Hepatocyte (in vitro differentiated cells): ENCODE measurements around the gene LYSMD4. TPM values are rescaled to one million over a fixed set of nuclear protein-coding genes. Genes with fewer than 3 reads are reported as not detected.

Experiments
- DNase-seq: peaks from one replicate; pipeline ENCODE4 v3.0.0-alpha.2; 2016; ENCODE audit warnings: low spot score
- H2AFZ ChIP-seq: fragments of 200-600 bp; sonication (generic); 2 replicates; pipeline ENCODE4 v1.6.0; 2016; ENCODE audit warnings: antibody characterized with exemption, mild to moderate bottlenecking
- H3K27ac ChIP-seq: fragments of 200-600 bp; sonication (generic); 2 replicates; pipeline ENCODE4 v1.5.1; 2016; ENCODE audit warnings: mild to moderate bottlenecking
- H3K27me3 ChIP-seq: fragments of 200-600 bp; sonication (generic); 2 replicates; pipeline ENCODE4 v1.6.1; 2016
- H3K36me3 ChIP-seq: fragments of 200-600 bp; sonication (generic); replicated peaks from 2 replicates; pipeline ENCODE4 v1.5.1; 2016; ENCODE audit warnings: low read depth; ENCODE audit not compliant: insufficient read depth
- H3K4me1 ChIP-seq: fragments of 200-600 bp; sonication (generic); 2 replicates; pipeline ENCODE4 v1.5.1; 2016; ENCODE audit warnings: mild to moderate bottlenecking, moderate library complexity; ENCODE audit not compliant: insufficient read depth
- H3K4me2 ChIP-seq: fragments of 200-600 bp; sonication (generic); 2 replicates; pipeline ENCODE4 v1.6.0; 2016
- H3K4me3 ChIP-seq: fragments of 200-600 bp; sonication (generic); 2 replicates; pipeline ENCODE4 v1.5.1; 2016; ENCODE audit warnings: mild to moderate bottlenecking
- H3K79me2 ChIP-seq: fragments of 200-600 bp; sonication (generic); 2 replicates; pipeline ENCODE4 v1.6.0; 2017; ENCODE audit warnings: mild to moderate bottlenecking
- H3K9me2 ChIP-seq: fragments of 200-600 bp; sonication (generic); replicated peaks from 2 replicates; pipeline ENCODE4 v1.6.0; 2017; ENCODE audit warnings: mild to moderate bottlenecking; ENCODE audit not compliant: insufficient read depth
- H3K9me3 ChIP-seq: fragments of 200-600 bp; sonication (generic); 2 replicates; pipeline ENCODE4 v1.5.1; 2016; ENCODE audit warnings: low read depth, mild to moderate bottlenecking
- H4K20me1 ChIP-seq: fragments of 200-600 bp; sonication (generic); 2 replicates; pipeline ENCODE4 v1.6.0; 2016; ENCODE audit warnings: mild to moderate bottlenecking; ENCODE audit not compliant: insufficient read depth, poor library complexity, severe bottlenecking
- CTCF ChIP-seq: fragments of 200-600 bp; sonication (generic); IDR thresholded peaks from 2 replicates; pipeline ENCODE4 v1.5.1; 2016; ENCODE audit warnings: antibody characterized with exemption, mild to moderate bottlenecking; ENCODE audit not compliant: poor library complexity
- EZH2phosphoT487 ChIP-seq: fragments of 200-600 bp; sonication (generic); IDR thresholded peaks from one replicate; pipeline ENCODE4 v1.6.1; 2018; ENCODE audit warnings: antibody characterized with exemption, mild to moderate bottlenecking, low read depth, moderate library complexity; ENCODE audit not compliant: unreplicated experiment, severe bottlenecking
- WGBS: methylation state at CpG from one replicate; pipeline ENCODE4 v1.1.6; 2016; ENCODE audit warnings: low lambda C conversion rate; ENCODE audit errors: missing lambda C conversion rate; 5-methylcytosine and 5-hydroxymethylcytosine counted together
- polyA plus RNA-seq: library from polyadenylated mRNA; unstranded; fragments of >200 nt; fragmentation: Nextera tagmentation; extraction: Ambion mirVana; gene quantifications from 2 replicates; pipeline ENCODE4 v1.2.1, GENCODE V29; 2016
- small RNA-seq: library from RNA; depleted of rRNA; stranded (forward); fragments of <200 nt; gene quantifications from one replicate; pipeline ENCODE3, GENCODE V24; 2014
- total RNA-seq: library from RNA; depleted of rRNA; stranded (reverse); fragments of >200 nt; gene quantifications from 2 replicates; pipeline ENCODE4 v1.2.3, GENCODE V29; 2014

LYSMD4 gene
- total and polyA plus RNA-seq, 2 experiments from 2014 or later = 12.8 to 15.4 TPM

GRCh38 chr15:99677540-99678134 is 55.6 kb downstream of the LYSMD4 start:
- H3K9me3 ChIP-seq = no peaks in the 10 kb centered on the region
- H3K4me3 ChIP-seq = no peak overlapping the region
- no peaks in the 10 kb centered on the region for H3K36me3 ChIP-seq
- H3K27me3 ChIP-seq = no peaks in the 10 kb centered on the region
- H3K4me1 ChIP-seq = no peaks in the 10 kb centered on the region
- H2AFZ ChIP-seq = no peak overlapping the region
- H3K4me2 ChIP-seq = no peak overlapping the region
- no peak for DNase-seq
- no peaks in the 10 kb centered on the region for H3K79me2 ChIP-seq
- H4K20me1 ChIP-seq = no peaks in the 10 kb centered on the region
- H3K27ac ChIP-seq = no peak overlapping the region
- no peaks in the 10 kb centered on the region for H3K9me2 ChIP-seq
- TF ChIP-seq EZH2phosphoT487 (no peak), CTCF (no peak)
- 77% methylated on average over 4 of the region's 4 CpGs for WGBS

Small RNAs within 50 kb of the gene (small RNA-seq; reads per million reads assigned to genes)
- gene RF00019 = not detected

Other genes with a start within 250 kb of the LYSMD4 start
- 43.9 and 56.7 TPM in 2 replicates for gene MEF2A, start 167.5 kb downstream of the LYSMD4 start, total RNA-seq
- gene MEF2A, start 167.5 kb downstream of the LYSMD4 start, polyA plus RNA-seq = 18.0 and 20.4 TPM in 2 replicates